Measurements from ENCODE around the gene MRPL4. TPM values are rescaled to one million over a fixed set of nuclear protein-coding genes. Genes with fewer than 3 reads are reported as not detected.

Gene MRPL4
- total RNA-seq, 2 donors from 2014 or later: 66.0 to 69.2 TPM

- Mint-ChIP-seq H3K9me3 (no peaks in the 10 kb centered on the region), H3K27ac (peak overlapping the region; percentile 30), H3K4me1 (no peaks in the 10 kb centered on the region), H3K27me3 (ENCODE audit: insufficient read depth) (no peaks in the 10 kb centered on the region), H3K36me3 (ENCODE audit: low read depth) (no peaks in the 10 kb centered on the region), H3K4me3 (peak overlapping the region; percentile 67)
- TF ChIP-seq CTCF (conservative IDR thresholded peaks at IDR 0.05): peak; percentile 20
- Histone ChIP-seq H3K9me3 (ENCODE audit: control insufficient read depth, low read length) (no peaks in the 10 kb centered on the region), H3K27ac (ENCODE audit: low read depth, low read length) (peak overlapping the region; percentile 76), H3K4me1 (ENCODE audit: control insufficient read depth, insufficient read depth, low read length) (no peaks in the 10 kb centered on the region), H3K4me3 (ENCODE audit: low read length) (peak overlapping the region; percentile 85), H3K27me3 (ENCODE audit: control insufficient read depth, insufficient read depth, low read length, poor library complexity, severe bottlenecking) (no peaks in the 10 kb centered on the region), H3K36me3 (ENCODE audit: control insufficient read depth, insufficient read depth, low read length) (no peaks in the 10 kb centered on the region), H3K9ac (ENCODE audit: extremely low read depth, low read length, poor library complexity, severe bottlenecking) (peak overlapping the region; percentile 93)
- 2% methylated on average over 10 to 69 of the region's 70 CpGs for WGBS, 2 experiments (ENCODE audit: insufficient coverage in 1 of 2, insufficient read length in 1 of 2)
- DNase-seq: no peak
Observed at GRCh38 chr19:10230173-10230860, 21.7 kb upstream of the MRPL4 start.

- Mint-ChIP-seq H3K4me3 (peak within 1 kb of the TSS; percentile 67), H3K27me3 (ENCODE audit: insufficient read depth) (no peaks in the 10 kb centered on the region), H3K9me3 (no peaks in the 10 kb centered on the region), H3K36me3 (ENCODE audit: low read depth) (no peaks in the 10 kb centered on the region), H3K27ac (peak within 1 kb of the TSS; percentile 90), H3K4me1 (no peaks in the 10 kb centered on the region)
- peak within 1 kb of the TSS; percentile 76 for H3K27ac ChIP-seq (ENCODE audit: low read depth, low read length)
- peak within 1 kb of the TSS; percentile 93 for H3K9ac ChIP-seq (ENCODE audit: extremely low read depth, low read length, poor library complexity, severe bottlenecking)
- peak; percentile 16 for TF ChIP-seq CTCF (conservative IDR thresholded peaks at IDR 0.05)
- no peaks in the 10 kb centered on the region for H3K4me1 ChIP-seq (ENCODE audit: control insufficient read depth, insufficient read depth, low read length)
- 0 to 1% methylated on average over 22 to 71 of the region's 73 CpGs for WGBS, 2 experiments (ENCODE audit: insufficient coverage in 1 of 2, insufficient read length in 1 of 2)
- H3K27me3 ChIP-seq (ENCODE audit: control insufficient read depth, insufficient read depth, low read length, poor library complexity, severe bottlenecking): no peaks in the 10 kb centered on the region
- peak within 1 kb of the TSS; percentile 85 for H3K4me3 ChIP-seq (ENCODE audit: low read length)
- DNase-seq: peak; percentile 93
- no peaks in the 10 kb centered on the region for H3K36me3 ChIP-seq (ENCODE audit: control insufficient read depth, insufficient read depth, low read length)
- no peaks in the 10 kb centered on the region for H3K9me3 ChIP-seq (ENCODE audit: control insufficient read depth, low read length)
Observed at GRCh38 chr19:10230861-10231611, 21.0 kb upstream of the MRPL4 start, which contains the start of gene S1PR2. TSS of gene S1PR2 (minus strand) at chr19:10231331. CDS start at chr19:10224905, 6,426 bp downstream.

GRCh38 chr19:10231612-10232228 lies 20.3 kb upstream of the MRPL4 start:
- H3K4me3 ChIP-seq (ENCODE audit: low read length): peak overlapping the region; percentile 85

More at GRCh38 chr19:10231612-10232228, 20.3 kb upstream of the MRPL4 start:
- Mint-ChIP-seq H3K27me3 (ENCODE audit: insufficient read depth) (no peaks in the 10 kb centered on the region), H3K4me1 (peaks cover 2% of the 10 kb centered on the region), H3K36me3 (ENCODE audit: low read depth) (no peaks in the 10 kb centered on the region), H3K4me3 (peak overlapping the region; percentile 67), H3K9me3 (no peaks in the 10 kb centered on the region), H3K27ac (peak overlapping the region; percentile 90)
- Histone ChIP-seq H3K9me3 (ENCODE audit: control insufficient read depth, low read length) (no peaks in the 10 kb centered on the region), H3K27ac (ENCODE audit: low read depth, low read length) (peak overlapping the region; percentile 26), H3K27me3 (ENCODE audit: control insufficient read depth, insufficient read depth, low read length, poor library complexity, severe bottlenecking) (no peaks in the 10 kb centered on the region), H3K4me1 (ENCODE audit: control insufficient read depth, insufficient read depth, low read length) (no peaks in the 10 kb centered on the region), H3K9ac (ENCODE audit: extremely low read depth, low read length, poor library complexity, severe bottlenecking) (peak overlapping the region; percentile 93), H3K36me3 (ENCODE audit: control insufficient read depth, insufficient read depth, low read length) (no peaks in the 10 kb centered on the region)
- no peak for TF ChIP-seq CTCF (conservative IDR thresholded peaks at IDR 0.05)
- no peak for DNase-seq
- 77% methylated on average over 8 of the region's 8 CpGs for WGBS, 2 experiments (ENCODE audit: insufficient coverage in 1 of 2, insufficient read length in 1 of 2)

Data from endodermal cell (in vitro differentiated cells).